Skeletal muscle tissue (tissue), 4 donors: Measurements from ENCODE around the gene GZMH. TPM values are rescaled to one million over a fixed set of nuclear protein-coding genes. Genes with fewer than 3 reads are reported as not detected.

Experiments used
- H3K27ac ChIP-seq: one replicate; pipeline ENCODE4 v1.7.0; 2013; ENCODE audit warnings: mild to moderate bottlenecking, low read depth, low read length, inconsistent platforms
- H3K27me3 ChIP-seq, 3 donors: one replicate each; pipeline ENCODE4 v1.7.0; 2013; ENCODE audit warnings: low read length in 3 of 3; ENCODE audit not compliant: control insufficient read depth in 3 of 3, insufficient read depth in 3 of 3
- H3K36me3 ChIP-seq, 3 donors: one replicate each; pipeline ENCODE4 v1.7.0; 2013; ENCODE audit warnings: low read length in 3 of 3; ENCODE audit not compliant: control insufficient read depth in 3 of 3, insufficient read depth in 3 of 3
- H3K4me1 ChIP-seq, 3 donors: one replicate each; pipeline ENCODE4 v1.7.0; 2013; ENCODE audit warnings: low read length in 3 of 3, mild to moderate bottlenecking in 3 of 3; ENCODE audit not compliant: control insufficient read depth in 3 of 3, insufficient read depth in 3 of 3
- H3K4me3 ChIP-seq, 3 donors: one replicate each; pipeline ENCODE4 v1.7.0; 2013; ENCODE audit warnings: low read length in 3 of 3
- H3K9ac ChIP-seq, 3 donors: one replicate each; pipeline ENCODE4 v1.7.0; 2013; ENCODE audit warnings: low read length in 3 of 3, mild to moderate bottlenecking in 3 of 3, moderate library complexity in 2 of 3, low read depth in 1 of 3
- H3K9me3 ChIP-seq, 3 donors: one replicate each; pipeline ENCODE4 v1.7.0; 2013; ENCODE audit warnings: low read length in 3 of 3; ENCODE audit not compliant: control insufficient read depth in 3 of 3
- total RNA-seq: library from RNA; depleted of rRNA; stranded (reverse); fragments of >200 nt; gene quantifications from one replicate; pipeline ENCODE4 v1.2.3, GENCODE V29; 2014
- donor health status: Osteomylitis.

The GZMH gene
- total RNA-seq, 1 donor from 2014 or later: not detected

GRCh38 chr14:24563505-24563904 lies 46.0 kb downstream of the GZMH start:
- Histone ChIP-seq H3K9me3 (peaks cover 2 to 9% (median 3%) of the 10 kb centered on the region in 3 donors), H3K9ac (no peak overlapping the region), H3K27me3 (no peaks in the 10 kb centered on the region), H3K27ac (no peak overlapping the region), H3K4me1 (no peaks in the 10 kb centered on the region), H3K4me3 (no peak overlapping the region), H3K36me3 (no peaks in the 10 kb centered on the region)

- Histone ChIP-seq H3K4me3 (no peak overlapping the region), H3K27me3 (no peaks in the 10 kb centered on the region), H3K27ac (no peak overlapping the region), H3K4me1 (no peaks in the 10 kb centered on the region), H3K9ac (no peak overlapping the region), H3K36me3 (no peaks in the 10 kb centered on the region), H3K9me3 (peaks cover 0 to 5% (median 0%) of the 10 kb centered on the region in 3 donors)
Observed at GRCh38 chr14:24556756-24557155, 52.7 kb downstream of the GZMH start.

Other genes with a start within 250 kb of the GZMH start
- gene NFATC4, start 241.5 kb downstream of the GZMH start, total RNA-seq: 21.4 TPM
- gene NYNRIN, start 210.7 kb downstream of the GZMH start, total RNA-seq: 19.3 TPM
- gene CBLN3, start 180.0 kb downstream of the GZMH start, total RNA-seq: under 0.01 TPM
- 38.1 TPM for gene KHNYN, start 179.7 kb downstream of the GZMH start, total RNA-seq
- 12.0 TPM for gene SDR39U1, start 166.9 kb downstream of the GZMH start, total RNA-seq
- 0.52 TPM for gene CMA1, start 101.4 kb downstream of the GZMH start, total RNA-seq
- 0.52 TPM for gene CTSG, start 33.4 kb downstream of the GZMH start, total RNA-seq
- 0.52 TPM for gene GZMB, start 24.5 kb upstream of the GZMH start, total RNA-seq